NB4 (cell line): ENCODE results near the gene AGBL4.

ENCODE experiments used
- CTCF ChIP-seq: IDR thresholded peaks from one replicate; pipeline ENCODE4 v1.5.1; 2012; ENCODE audit warnings: low read depth, low read length
- MAX ChIP-seq: IDR thresholded peaks from 2 replicates; pipeline ENCODE4 v1.6.1; 2011; ENCODE audit warnings: low read depth, low read length
- POLR2A ChIP-seq: IDR thresholded peaks from 2 replicates; pipeline ENCODE4 v1.6.1; 2011; ENCODE audit warnings: mild to moderate bottlenecking; ENCODE audit not compliant: insufficient read length; ENCODE audit errors: extremely low read depth

GRCh38 chr1:48889615-48890014 is 1134.1 kb downstream of the AGBL4 start:
- TF ChIP-seq CTCF = no peak
- TF ChIP-seq MAX = no peak
- no peak for TF ChIP-seq POLR2A
